Ascending aorta (tissue), 2 donors: Measurements from ENCODE around the gene PBX4. TPM values are rescaled to one million over a fixed set of nuclear protein-coding genes. Genes with fewer than 3 reads are reported as not detected.

Source experiments
- DNase-seq, 2 donors: peaks; one replicate each; pipeline ENCODE4 v3.0.0-alpha.2; 2019; ENCODE audit warnings: low spot score in 2 of 2
- H3K27ac ChIP-seq, 2 donors: fragments of 200-600 bp; sonication (generic); one replicate each; pipeline ENCODE4 v1.5.1; 2016 to 2017; ENCODE audit warnings: mild to moderate bottlenecking in 1 of 2
- H3K27me3 ChIP-seq: fragments of 200-600 bp; sonication (generic); one replicate; pipeline ENCODE4 v1.5.1; 2017
- H3K36me3 ChIP-seq, 2 donors: fragments of 200-600 bp; sonication (generic); one replicate each; pipeline ENCODE4 v1.5.1; 2016
- H3K4me1 ChIP-seq, 2 donors: fragments of 200-600 bp; sonication (generic); one replicate each; pipeline ENCODE4 v1.5.1; 2016 to 2017; ENCODE audit warnings: mild to moderate bottlenecking in 1 of 2
- H3K4me3 ChIP-seq, 2 donors: fragments of 200-600 bp; sonication (generic); one replicate each; pipeline ENCODE4 v1.5.1; 2016 to 2017; ENCODE audit warnings: mild to moderate bottlenecking in 1 of 2
- H3K9me3 ChIP-seq, 2 donors: fragments of 200-600 bp; sonication (generic); one replicate each; pipeline ENCODE4 v1.5.1; 2016
- intact Hi-C: fragments of 100-400 bp; cut with DNase I; formaldehyde crosslinking; loops from one replicate; pipeline ENCODE4 v1.15.1; 2023
- total RNA-seq: library from RNA; depleted of rRNA; stranded (reverse); fragments of >200 nt; gene quantifications from one replicate; pipeline ENCODE4 v1.1.0, GENCODE V29; 2016
- TF ChIP-seq, protein P1 (sequence below), 3 experiments: fragments of 200-600 bp in 2 of 3; fragments of 450-650 bp in 1 of 3; sonication (generic) in 2 of 3; IDR thresholded peaks; one replicate each; pipeline ENCODE4 v1.5.1; 2016 to 2019; ENCODE audit warnings: antibody characterized with exemption in 3 of 3, mild to moderate bottlenecking in 1 of 3, moderate library complexity in 1 of 3

Gene PBX4
- total RNA-seq, 1 donor from 2014 or later, result not detected

DNA sequence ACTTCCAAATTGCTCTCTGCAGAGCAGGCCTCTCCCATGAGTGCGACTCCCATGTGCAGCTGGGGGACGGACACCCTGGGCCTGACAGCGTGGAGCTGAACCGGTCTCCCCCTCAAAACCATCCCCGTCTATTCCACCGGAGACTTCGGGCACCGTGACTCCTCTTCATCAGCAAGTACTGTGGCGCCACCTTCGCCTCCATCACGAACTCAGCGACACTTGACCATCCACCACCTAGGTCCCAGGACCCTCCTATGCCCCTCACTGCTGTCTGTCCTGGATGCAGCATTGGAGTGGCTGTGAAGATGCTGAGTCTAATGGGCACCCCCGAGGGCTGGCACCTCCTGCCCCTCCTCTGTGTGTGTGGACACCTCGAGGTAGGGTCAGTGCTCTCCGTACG lies 59.9 kb downstream of the PBX4 start:
- no peaks in the 10 kb centered on the region for H3K36me3 ChIP-seq
- H3K27me3 ChIP-seq, result no peaks in the 10 kb centered on the region
- no peaks in the 10 kb centered on the region for H3K4me1 ChIP-seq
- TF ChIP-seq, protein P1, sequence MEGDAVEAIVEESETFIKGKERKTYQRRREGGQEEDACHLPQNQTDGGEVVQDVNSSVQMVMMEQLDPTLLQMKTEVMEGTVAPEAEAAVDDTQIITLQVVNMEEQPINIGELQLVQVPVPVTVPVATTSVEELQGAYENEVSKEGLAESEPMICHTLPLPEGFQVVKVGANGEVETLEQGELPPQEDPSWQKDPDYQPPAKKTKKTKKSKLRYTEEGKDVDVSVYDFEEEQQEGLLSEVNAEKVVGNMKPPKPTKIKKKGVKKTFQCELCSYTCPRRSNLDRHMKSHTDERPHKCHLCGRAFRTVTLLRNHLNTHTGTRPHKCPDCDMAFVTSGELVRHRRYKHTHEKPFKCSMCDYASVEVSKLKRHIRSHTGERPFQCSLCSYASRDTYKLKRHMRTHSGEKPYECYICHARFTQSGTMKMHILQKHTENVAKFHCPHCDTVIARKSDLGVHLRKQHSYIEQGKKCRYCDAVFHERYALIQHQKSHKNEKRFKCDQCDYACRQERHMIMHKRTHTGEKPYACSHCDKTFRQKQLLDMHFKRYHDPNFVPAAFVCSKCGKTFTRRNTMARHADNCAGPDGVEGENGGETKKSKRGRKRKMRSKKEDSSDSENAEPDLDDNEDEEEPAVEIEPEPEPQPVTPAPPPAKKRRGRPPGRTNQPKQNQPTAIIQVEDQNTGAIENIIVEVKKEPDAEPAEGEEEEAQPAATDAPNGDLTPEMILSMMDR (IDR thresholded peaks at IDR 0.05), result no peak
- no peak overlapping the region for H3K27ac ChIP-seq
- no peak for DNase-seq
- no peaks in the 10 kb centered on the region for H3K9me3 ChIP-seq
- H3K4me3 ChIP-seq, result no peak overlapping the region
- intact Hi-C loops, result no loop called here

DNA sequence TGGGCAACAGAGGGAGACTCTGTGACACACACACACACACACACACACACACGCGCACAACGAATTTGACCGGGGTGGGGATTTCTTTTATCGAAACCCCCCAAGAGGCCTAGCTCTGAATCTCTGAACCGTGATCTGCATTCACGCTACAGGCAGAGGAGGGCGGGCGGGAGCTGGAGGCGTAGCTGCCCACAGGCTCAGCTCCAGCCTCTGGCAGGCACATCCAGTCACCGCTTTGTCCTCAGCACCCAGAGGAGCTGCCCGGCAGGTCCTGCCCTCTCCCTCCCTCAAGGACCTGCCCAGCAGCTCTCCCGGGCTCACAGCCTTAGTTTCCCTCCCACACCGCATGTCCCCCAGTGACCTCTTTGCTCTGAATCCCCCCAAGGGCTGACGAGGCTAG lies 60.4 kb downstream of the PBX4 start:
- no peak overlapping the region for H3K4me3 ChIP-seq
- no peak overlapping the region for H3K27ac ChIP-seq
- H3K27me3 ChIP-seq, result no peaks in the 10 kb centered on the region
- TF ChIP-seq, protein P1 (IDR thresholded peaks at IDR 0.05), result no peak
- H3K4me1 ChIP-seq, result no peaks in the 10 kb centered on the region
- no peak for DNase-seq
- no peaks in the 10 kb centered on the region for H3K36me3 ChIP-seq
- H3K9me3 ChIP-seq, result no peaks in the 10 kb centered on the region
- intact Hi-C loops, result no loop called here

DNA sequence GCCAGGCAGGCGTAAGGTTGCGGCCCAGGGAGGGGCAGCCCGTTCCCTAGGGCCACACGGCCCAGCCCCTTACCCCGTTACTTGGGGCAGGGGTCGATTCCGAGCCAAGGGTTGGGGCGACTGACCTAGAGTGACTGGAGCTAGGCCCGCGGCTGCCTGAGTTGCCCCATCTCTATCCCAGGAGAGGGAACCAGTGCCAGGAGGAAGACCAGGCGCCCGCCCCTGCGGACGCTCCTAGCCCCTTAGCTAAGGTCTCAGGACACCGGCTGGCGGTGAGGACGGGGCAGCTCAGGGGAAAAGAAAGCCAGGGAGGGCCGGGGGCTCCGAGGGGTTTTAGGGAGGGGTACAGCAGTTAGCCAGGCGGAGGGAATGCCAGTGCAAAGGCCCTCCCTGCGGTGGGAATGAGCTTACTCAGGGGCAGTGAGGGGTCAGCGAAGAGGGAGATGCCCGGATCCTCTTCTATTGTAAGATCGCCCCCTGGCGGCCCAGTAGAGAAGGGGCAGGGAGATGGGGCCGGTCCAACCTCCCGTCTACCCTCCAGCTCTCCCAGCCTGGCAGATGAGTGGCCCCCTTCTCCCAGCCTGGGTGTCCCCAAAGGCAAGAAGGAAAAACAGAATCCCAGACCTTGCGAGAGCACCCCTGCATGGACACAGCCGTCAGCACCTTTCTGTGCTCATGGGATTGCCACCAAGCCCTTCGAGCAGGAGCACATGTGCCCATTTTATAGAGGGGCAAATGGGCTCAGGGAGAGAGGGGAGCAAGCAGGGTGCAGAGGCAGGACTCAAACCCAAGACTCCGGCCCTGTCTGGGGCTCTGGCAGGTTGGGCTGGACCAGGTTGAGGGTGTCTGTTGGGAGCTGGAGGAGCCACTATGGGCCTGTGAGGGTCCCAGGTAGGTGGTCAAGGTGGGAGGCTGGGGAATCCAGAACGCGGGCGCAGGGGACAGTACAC lies 64.1 kb downstream of the PBX4 start:
- Histone ChIP-seq H3K9me3 (no peaks in the 10 kb centered on the region), H3K4me3 (no peak overlapping the region), H3K27ac (no peak overlapping the region), H3K27me3 (no peaks in the 10 kb centered on the region), H3K36me3 (no peaks in the 10 kb centered on the region), H3K4me1 (no peaks in the 10 kb centered on the region)
- no peak for DNase-seq
- TF ChIP-seq, protein P1 (IDR thresholded peaks at IDR 0.05), result peak; percentile 38 to 61 (median 43)
- intact Hi-C loops, result no loop called here

DNA sequence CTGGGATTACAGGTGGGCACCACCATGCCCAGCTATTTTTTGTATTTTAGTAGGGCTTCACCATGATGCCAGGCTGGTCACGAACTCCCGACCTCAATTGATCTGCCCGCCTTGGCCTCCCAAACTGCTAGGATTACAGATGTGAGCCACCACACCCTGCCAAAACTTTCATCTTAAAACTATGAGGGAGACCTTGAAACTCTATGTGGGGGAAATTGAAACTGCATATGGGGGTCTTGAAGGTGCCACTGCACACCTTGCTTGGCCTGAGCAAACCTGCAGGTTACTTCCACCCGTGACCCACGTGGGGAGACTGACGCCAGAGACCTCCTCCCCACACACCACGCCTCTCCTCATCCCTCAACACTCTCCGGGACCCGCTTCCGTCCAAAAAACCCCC lies 64.8 kb downstream of the PBX4 start:
- H3K36me3 ChIP-seq, result no peaks in the 10 kb centered on the region
- TF ChIP-seq, protein P1 (IDR thresholded peaks at IDR 0.05), result no peak
- no peaks in the 10 kb centered on the region for H3K9me3 ChIP-seq
- no peak overlapping the region for H3K27ac ChIP-seq
- no peaks in the 10 kb centered on the region for H3K27me3 ChIP-seq
- DNase-seq, result no peak
- intact Hi-C loops, result no loop called here
- H3K4me1 ChIP-seq, result no peaks in the 10 kb centered on the region
- H3K4me3 ChIP-seq, result no peak overlapping the region

DNA sequence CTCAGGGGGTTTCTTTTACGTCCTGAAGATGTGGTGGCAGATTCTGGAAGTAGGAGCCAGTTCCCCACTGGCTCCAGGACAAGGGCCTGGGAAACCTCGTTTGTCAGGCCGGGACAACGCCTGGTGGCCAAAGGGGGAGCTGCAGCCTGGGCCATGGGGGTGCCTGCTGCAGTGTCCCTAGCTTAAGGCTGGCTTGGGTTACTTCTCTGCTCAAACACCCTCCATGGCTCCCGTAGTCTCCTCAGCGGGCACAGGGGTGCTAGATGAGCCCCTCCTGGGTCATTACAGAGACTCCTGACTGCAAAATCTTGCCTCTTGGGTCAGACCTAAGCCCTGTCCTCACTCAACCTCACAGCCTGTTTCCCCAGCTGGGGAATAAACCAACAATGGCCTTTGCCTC lies 65.7 kb downstream of the PBX4 start:
- Histone ChIP-seq H3K4me1 (no peaks in the 10 kb centered on the region), H3K27me3 (no peaks in the 10 kb centered on the region), H3K4me3 (no peak overlapping the region), H3K9me3 (no peaks in the 10 kb centered on the region), H3K36me3 (no peaks in the 10 kb centered on the region), H3K27ac (no peak overlapping the region)
- DNase-seq, result no peak
- TF ChIP-seq, protein P1 (IDR thresholded peaks at IDR 0.05), result peak in 1 of 3 experiments; percentile 25
- intact Hi-C loops, result no loop called here
